ENCODE results near the gene RAC2.
"Not testable (repeated sequence)": the region's sequence is repeated elsewhere in the genome, so short reads cannot be mapped to it uniquely, and the experiment has no call there.

The RAC2 gene

DNA sequence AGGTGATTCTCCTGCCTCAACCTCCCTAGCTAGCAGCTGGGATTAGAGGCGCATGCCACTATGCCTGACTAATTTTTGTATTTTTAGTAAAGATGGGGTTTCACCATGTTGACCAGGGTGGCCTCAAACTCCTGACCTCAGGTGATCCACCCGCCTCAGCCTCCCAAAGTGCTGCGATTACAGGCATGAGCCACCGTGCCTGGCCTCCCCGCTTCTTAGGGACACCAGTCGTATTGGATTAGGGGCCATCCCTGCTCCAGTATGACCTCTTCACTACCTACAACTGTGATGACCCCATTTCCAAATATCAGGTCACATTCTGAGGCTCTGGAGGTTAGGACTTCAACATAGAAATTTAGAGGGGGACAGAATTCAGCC is 42.6 kb downstream of the RAC2 start:
- DNase-seq, result not testable (repeated sequence)

DNA sequence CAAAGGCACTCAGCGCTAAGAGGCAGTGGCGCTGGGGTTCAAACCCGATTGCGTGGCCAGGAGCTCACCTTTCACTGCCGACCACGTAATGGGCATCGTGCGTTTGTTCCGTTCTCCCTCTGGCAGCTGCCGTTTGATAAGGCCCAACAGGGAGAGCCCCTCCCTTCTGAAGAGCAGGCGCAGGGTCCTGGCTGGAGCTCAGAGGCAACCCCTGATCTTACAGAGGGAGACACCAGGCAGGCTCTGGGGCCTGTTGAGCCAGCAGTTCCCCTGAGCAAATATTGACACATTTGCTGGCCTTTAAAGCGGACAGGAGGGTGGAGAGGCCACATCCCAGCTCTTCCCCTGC is 44.3 kb downstream of the RAC2 start:
- peak in 1 of 2 experiments; percentile 47 for DNase-seq

GRCh38 chr22:37199103-37199759 is 44.8 kb downstream of the RAC2 start:
- DNase-seq, result peak; percentile 91 to 92

GRCh38 chr22:37198258-37199102 is 45.6 kb downstream of the RAC2 start:
- peak; percentile 3 to 19 for DNase-seq

DNA sequence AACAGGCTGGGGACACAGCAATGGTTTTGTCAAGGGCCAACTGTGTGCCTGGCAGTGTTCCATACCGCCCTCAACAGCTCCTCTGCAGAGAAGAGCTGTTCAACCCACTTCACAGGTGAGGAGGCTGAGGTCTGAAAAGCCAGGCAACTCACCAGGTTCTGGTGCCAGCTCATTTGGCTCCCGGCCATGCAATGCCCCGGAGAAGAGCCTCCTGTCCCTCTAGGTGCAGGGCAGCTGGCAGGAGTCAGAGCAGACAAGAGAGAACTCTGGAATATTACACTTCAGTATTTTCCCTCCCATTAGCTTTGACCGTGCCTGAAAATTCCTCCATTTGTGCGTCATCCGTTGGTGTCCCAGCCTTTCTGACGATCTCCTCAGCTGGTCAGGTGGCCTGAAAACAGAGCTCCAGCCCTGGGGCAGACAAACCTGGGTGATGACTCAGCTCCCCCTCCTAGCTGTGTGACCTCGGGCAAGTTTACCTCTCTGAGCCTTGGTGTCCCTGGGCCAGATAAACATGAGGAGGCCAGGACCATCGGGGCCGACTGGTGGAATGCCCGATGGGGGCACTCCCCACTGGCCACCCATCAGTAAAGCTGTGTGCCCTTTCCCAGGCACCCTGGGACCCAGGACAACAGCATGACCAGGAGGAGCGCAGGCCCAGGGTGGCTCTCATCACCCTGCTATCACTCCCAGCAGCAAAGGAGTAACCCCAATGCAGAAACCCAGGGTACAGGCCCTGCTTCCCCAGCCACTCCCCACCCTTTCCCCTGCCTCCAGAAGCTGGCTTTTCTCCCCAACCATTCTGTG is 46.4 kb downstream of the RAC2 start:
- DNase-seq, result no peak

- DNase-seq, result no peak
These were observed 47.3 kb downstream of the RAC2 start for GRCh38 chr22:37196539-37197450.

GRCh38 chr22:37195921-37196320 is 48.1 kb downstream of the RAC2 start:
- DNase-seq, result no peak

DNA sequence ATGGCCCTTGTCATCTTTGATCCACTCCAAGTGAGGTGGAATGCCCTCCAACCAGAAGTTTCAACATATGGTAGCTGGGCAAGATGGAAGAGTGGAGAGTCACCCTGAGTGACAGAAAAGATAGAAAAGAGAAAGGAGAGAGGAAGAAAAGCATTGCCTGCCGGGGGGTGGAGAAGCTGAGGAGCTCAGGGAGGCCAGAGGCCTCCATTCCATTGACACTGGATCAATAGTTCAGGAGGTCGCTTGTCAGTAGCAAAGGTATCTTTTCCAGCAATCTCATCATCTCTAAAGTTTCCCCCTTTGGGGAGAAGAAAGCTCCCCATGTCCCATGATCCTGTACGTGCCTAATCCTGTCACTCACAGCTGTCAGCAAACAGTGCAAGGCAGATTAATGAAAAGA is 49.3 kb downstream of the RAC2 start:
- no peak for DNase-seq

DNA sequence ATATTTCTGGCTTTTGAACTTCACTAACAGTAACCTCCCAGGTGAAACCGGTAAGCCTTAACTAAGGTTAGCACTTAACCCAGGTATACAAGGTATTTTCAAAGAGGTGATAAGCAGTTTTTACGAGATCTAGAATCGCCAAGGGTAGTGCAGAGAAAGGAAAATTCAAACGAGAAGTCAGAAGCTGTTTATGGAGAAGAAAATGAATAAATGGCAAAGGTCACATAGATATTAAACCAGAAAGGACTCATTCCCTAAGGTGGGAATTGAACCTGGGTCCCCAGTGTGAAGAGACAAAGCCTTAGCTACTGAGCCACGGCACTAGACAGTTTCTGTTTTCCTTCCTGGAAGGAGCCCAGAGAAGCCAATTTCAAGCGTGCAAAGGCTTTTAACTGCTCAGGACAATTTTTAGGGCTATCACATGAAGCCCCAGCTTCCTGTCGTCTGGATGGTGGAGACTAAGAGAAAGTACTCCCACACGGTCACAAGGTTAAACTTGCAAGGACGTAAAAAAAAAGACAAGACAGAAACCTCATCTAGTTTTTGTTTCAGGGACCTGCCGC is 50.4 kb downstream of the RAC2 start:
- DNase-seq, result peak in 1 of 2 experiments; percentile 30

- no peak for DNase-seq
These were observed 51.3 kb downstream of the RAC2 start for GRCh38 chr22:37192741-37193140.

GRCh38 chr22:37192204-37192603 is 51.9 kb downstream of the RAC2 start:
- DNase-seq, result no peak

DNA sequence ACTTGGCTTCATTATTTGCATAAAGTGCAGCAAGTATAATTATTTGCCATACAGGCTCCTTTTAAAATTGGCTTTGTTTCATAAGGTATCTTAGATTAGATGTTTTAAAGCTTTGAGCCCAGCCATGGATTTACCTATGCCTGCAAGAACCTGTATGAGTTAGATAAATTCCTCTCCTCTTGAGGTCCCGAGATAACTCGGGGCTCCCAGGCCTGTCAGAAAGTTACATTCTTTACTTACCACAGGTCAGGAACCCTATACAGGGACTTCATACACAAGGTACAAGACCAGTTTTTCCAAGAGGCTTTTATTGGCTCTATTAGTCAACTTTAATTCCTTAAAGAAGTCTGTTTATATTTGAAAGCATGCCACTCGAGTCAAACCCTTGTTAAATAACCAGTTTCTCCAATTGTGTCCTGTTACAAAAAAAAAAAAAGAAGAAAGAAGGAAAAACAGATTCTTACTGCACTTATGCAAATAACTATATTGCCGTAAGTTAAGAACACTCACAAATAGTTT is 53.7 kb downstream of the RAC2 start:
- no peak for DNase-seq

DNA sequence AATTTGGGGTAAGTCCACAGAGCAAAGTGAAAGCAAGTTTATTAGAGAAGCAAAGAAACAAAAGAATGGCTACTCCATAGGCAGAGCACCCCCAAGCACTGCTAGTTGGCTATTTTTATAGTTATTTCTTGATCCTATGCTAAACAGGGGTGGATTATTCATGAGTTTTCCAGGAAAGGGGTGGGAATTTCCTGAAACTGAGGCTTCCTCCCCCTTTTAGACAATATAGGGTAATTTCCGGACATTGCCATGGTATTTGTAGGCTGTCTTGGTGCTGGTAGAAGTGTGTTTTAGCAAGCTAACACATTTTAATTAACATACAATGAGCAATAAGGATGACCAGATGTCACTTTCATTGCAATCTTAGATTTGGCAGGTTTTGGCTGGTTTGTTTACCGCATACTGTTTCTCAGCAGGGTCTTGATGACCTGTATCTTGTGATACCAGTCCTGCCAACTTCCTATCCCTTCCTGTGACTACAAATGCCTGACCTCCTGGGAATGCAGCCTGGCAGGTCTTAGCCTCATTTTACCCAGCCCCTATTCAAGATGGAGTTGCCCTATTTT is 55.1 kb downstream of the RAC2 start:
- DNase-seq, result no peak

- no peak for DNase-seq
These were observed 55.9 kb downstream of the RAC2 start, which contains the start of gene C1QTNF6 for GRCh38 chr22:37187891-37188761. Gene C1QTNF6 (minus strand): TSS chr22:37188247. CDS start chr22:37188213, 34 bp downstream.

DNA sequence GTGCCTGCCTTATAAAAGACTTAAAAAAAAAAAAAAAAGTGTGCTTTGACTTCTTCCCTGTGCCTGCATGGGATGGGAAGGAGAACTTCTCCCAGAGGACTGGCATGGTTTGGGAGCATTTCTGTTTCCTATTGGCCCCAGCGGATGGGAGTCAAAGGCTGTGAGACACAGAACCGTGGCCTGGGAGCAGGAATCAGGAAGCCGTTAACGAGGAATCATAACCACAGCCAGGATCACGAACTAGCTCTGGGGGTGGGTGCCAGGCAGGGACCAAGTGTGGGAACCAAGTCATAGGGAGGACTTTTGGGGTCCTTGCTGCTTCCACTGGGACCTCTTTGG is 56.5 kb downstream of the RAC2 start:
- DNase-seq, result no peak

DNA sequence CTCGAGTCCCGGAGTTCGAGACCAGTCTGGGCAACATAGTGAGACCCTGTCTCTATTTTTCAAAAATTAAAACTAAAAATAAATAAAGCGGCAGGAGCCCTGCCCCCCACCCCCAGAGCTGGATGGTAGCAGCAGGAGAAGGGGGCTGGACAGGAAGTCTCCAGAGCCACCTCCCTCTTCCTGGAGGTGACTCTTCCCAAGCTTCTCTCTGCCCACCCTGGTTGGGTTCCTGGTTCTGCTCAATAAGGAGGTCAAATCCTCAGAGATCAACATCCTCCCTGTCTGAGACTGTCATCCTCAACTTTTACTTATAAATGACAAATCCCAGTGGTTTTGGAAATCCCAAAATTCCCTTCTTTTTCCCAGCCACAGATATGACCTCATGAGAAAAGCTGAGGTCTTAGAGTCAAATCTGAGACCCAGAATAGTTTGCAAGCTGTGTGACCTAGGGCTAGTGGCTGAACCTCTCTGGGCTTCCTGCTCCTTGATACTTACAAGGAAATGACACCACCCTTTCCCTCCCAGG is 57.0 kb downstream of the RAC2 start:
- no peak for DNase-seq

DNA sequence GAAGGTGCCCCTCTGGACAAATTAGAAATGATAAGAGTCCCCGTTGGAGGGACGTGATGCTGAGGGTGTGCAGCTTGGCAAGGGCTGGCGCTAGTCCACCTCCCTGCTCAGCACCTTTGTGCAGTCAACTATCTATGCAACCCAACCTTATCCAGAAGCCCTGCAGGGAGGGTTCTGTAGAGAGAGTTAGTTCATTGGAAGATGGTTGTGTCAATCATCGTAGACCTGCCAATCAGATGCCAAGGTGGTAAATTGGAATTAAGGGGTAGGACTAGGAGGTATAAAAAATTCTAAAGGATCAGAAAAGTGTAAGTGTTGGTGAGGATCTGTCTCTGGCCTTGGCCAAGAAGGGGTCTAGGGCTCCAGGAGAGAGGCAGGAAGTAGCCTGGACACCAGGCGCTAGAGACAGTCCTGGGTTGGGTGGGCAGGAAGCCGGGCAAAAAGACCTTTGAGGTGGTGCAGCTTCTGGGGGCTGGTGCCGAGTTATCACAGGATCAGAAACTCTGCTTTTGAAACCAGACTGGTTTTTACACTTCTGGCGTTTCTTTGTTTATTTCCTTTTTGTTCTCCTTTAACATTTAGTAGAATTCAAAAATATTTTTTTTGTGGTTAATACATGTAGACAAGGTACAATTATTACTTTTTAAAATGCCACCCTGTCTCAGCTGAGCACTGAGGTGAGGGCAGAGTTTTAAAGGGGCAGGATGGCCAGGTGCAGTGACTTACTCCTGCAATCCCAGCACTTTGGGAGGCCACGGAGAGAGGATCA is 57.7 kb downstream of the RAC2 start:
- peak in 1 of 2 experiments; percentile 14 for DNase-seq

GRCh38 chr22:37185646-37186227 is 58.3 kb downstream of the RAC2 start:
- no peak for DNase-seq

All from NCI-H2081 (cell line).